Neural cell (in vitro differentiated cells): ENCODE measurements around the gene TFEB. TPM values are rescaled to one million over a fixed set of nuclear protein-coding genes. Genes with fewer than 3 reads are reported as not detected.

Source experiments
- H2AFZ ChIP-seq: fragments of 200-600, 300-800 bp; sonication (generic), shearing (Covaris generic); 2 replicates; pipeline ENCODE4 v1.6.0; 2014; ENCODE audit warnings: low read depth, mild to moderate bottlenecking, antibody characterized with exemption, low read length, moderate library complexity
- H3F3A ChIP-seq: fragments of 200-600 bp; shearing (Covaris generic); 2 replicates; pipeline ENCODE4 v1.6.1; 2016; ENCODE audit warnings: mild to moderate bottlenecking, moderate library complexity, mixed read lengths, antibody characterized with exemption, low read length; ENCODE audit not compliant: insufficient read depth, poor library complexity, severe bottlenecking
- H3K27ac ChIP-seq: fragments of 200-600, 300-800 bp; sonication (generic), shearing (Covaris generic); 2 replicates; pipeline ENCODE4 v1.5.1; 2014; ENCODE audit warnings: mild to moderate bottlenecking, low read length, moderate library complexity
- H3K27me3 ChIP-seq: fragments of 300-800, 200-600 bp; sonication (generic), shearing (Covaris generic); 2 replicates; pipeline ENCODE4 v1.6.0; 2014; ENCODE audit warnings: mild to moderate bottlenecking, low read depth, low read length, moderate library complexity; ENCODE audit not compliant: insufficient read depth
- H3K36me3 ChIP-seq: fragments of 300-800, 200-600 bp; sonication (generic), shearing (Covaris generic); 2 replicates; pipeline ENCODE4 v1.5.1; 2014; ENCODE audit warnings: mild to moderate bottlenecking, antibody characterized with exemption, low read length, moderate library complexity; ENCODE audit not compliant: insufficient read depth
- H3K4me2 ChIP-seq: fragments of 300-800, 200-600 bp; sonication (generic), shearing (Covaris generic); 2 replicates; pipeline ENCODE4 v1.6.0; 2014; ENCODE audit warnings: mild to moderate bottlenecking, low read length
- H3K4me3 ChIP-seq: fragments of 300-800, 200-600 bp; sonication (generic), shearing (Covaris generic); 2 replicates; pipeline ENCODE4 v1.5.1; 2014; ENCODE audit warnings: mild to moderate bottlenecking, low read length, moderate library complexity
- H3K79me2 ChIP-seq: fragments of 200-600 bp; shearing (Covaris generic); replicated peaks from 2 replicates; pipeline ENCODE4 v1.6.0; 2014; ENCODE audit warnings: mild to moderate bottlenecking, low read length, moderate library complexity; ENCODE audit not compliant: insufficient read depth
- H3K9ac ChIP-seq: fragments of 300-800, 200-600 bp; sonication (generic), shearing (Covaris generic); 2 replicates; pipeline ENCODE4 v1.6.1; 2016; ENCODE audit warnings: mild to moderate bottlenecking, low read length, mixed read lengths
- H3K9me2 ChIP-seq: fragments of 200-600 bp; shearing (Covaris generic); 2 replicates; pipeline ENCODE4 v1.6.1; 2016; ENCODE audit warnings: mild to moderate bottlenecking, low read length, mixed read lengths; ENCODE audit not compliant: insufficient read depth
- H3K9me3 ChIP-seq: fragments of 200-600, 300-800 bp; sonication (generic), shearing (Covaris generic); 2 replicates; pipeline ENCODE4 v1.6.1; 2016; ENCODE audit warnings: mild to moderate bottlenecking, mixed run types, low read length, moderate library complexity, mixed read lengths
- H4K20me1 ChIP-seq: fragments of 200-600 bp; shearing (Covaris generic); 2 replicates; pipeline ENCODE4 v1.6.1; 2016; ENCODE audit warnings: mild to moderate bottlenecking, mixed run types; ENCODE audit not compliant: insufficient read depth
- EP300 ChIP-seq: fragments of 450-650 bp; conservative IDR thresholded peaks from 2 replicates; pipeline ENCODE4 v1.6.1; 2014; ENCODE audit warnings: antibody characterized with exemption, mild to moderate bottlenecking, moderate library complexity; ENCODE audit not compliant: poor library complexity, severe bottlenecking
- EZH2 ChIP-seq: fragments of 200-600, 300-800 bp; shearing (Covaris generic), sonication (generic); IDR thresholded peaks from 2 replicates; pipeline ENCODE4 v1.6.1; 2014; ENCODE audit warnings: antibody characterized with exemption, low read length, borderline replicate concordance, mild to moderate bottlenecking; ENCODE audit not compliant: insufficient read depth, poor library complexity, severe bottlenecking
- MXI1 ChIP-seq: fragments of 450-650 bp; conservative IDR thresholded peaks from 2 replicates; pipeline ENCODE4 v1.6.1; 2014; ENCODE audit warnings: antibody characterized with exemption, mild to moderate bottlenecking; ENCODE audit not compliant: poor library complexity, severe bottlenecking
- POLR2AphosphoS5 ChIP-seq: IDR thresholded peaks from 2 replicates; pipeline ENCODE4 v1.6.1; 2012
- RAD21 ChIP-seq: fragments of 450-650 bp; conservative IDR thresholded peaks from 2 replicates; pipeline ENCODE4 v1.6.1; 2014; ENCODE audit warnings: antibody characterized with exemption, mild to moderate bottlenecking, moderate library complexity
- SMC3 ChIP-seq: fragments of 450-650 bp; conservative IDR thresholded peaks from 2 replicates; pipeline ENCODE4 v1.6.1; 2014; ENCODE audit warnings: antibody characterized with exemption, mild to moderate bottlenecking, moderate library complexity; ENCODE audit not compliant: poor library complexity
- TAF1 ChIP-seq: IDR thresholded peaks from 2 replicates; pipeline ENCODE4 v1.6.1; 2012; ENCODE audit warnings: low read depth
- polyA plus RNA-seq: library from polyadenylated mRNA; depleted of rRNA; stranded (reverse); fragments of >200 nt; gene quantifications from 2 replicates; pipeline ENCODE4 v1.2.3, GENCODE V29; 2014
- TF ChIP-seq, protein P1 (sequence below): fragments of 450-650 bp; IDR thresholded peaks from 2 replicates; pipeline ENCODE4 v1.5.1; 2014; ENCODE audit warnings: antibody characterized with exemption, mild to moderate bottlenecking, moderate library complexity; ENCODE audit not compliant: poor library complexity, severe bottlenecking
- TF ChIP-seq, protein P2 (sequence below): IDR thresholded peaks from 2 replicates; pipeline ENCODE4 v1.6.1; 2012; ENCODE audit warnings: borderline replicate concordance

The TFEB gene
- polyA plus RNA-seq, 1 donor from 2014 or later: 0.24 TPM

DNA sequence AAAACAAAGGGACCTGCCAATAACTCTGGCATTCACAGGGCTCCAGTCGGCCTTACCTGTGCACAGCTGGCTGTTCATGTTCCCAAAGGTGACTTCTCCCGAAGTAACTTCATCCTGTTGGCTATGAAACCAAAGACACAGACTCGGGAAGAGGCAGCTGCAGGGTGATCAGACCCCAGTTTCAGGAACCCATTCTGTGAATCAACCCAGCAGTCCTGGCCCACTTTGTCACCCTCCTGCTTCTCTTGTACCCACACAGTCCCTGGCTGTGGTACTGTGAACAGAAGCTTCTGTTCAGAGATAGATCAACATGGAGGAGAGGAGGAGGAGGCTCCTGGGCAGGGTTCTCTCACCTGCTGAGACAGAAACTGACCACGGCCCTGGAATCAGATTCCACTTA, 20.5 kb upstream of the TFEB start:
- TF ChIP-seq MXI1 (no peak), SMC3 (no peak), RAD21 (no peak), TAF1 (no peak), EZH2 (no peak), EP300 (no peak), POLR2AphosphoS5 (no peak)
- TF ChIP-seq, protein P1, sequence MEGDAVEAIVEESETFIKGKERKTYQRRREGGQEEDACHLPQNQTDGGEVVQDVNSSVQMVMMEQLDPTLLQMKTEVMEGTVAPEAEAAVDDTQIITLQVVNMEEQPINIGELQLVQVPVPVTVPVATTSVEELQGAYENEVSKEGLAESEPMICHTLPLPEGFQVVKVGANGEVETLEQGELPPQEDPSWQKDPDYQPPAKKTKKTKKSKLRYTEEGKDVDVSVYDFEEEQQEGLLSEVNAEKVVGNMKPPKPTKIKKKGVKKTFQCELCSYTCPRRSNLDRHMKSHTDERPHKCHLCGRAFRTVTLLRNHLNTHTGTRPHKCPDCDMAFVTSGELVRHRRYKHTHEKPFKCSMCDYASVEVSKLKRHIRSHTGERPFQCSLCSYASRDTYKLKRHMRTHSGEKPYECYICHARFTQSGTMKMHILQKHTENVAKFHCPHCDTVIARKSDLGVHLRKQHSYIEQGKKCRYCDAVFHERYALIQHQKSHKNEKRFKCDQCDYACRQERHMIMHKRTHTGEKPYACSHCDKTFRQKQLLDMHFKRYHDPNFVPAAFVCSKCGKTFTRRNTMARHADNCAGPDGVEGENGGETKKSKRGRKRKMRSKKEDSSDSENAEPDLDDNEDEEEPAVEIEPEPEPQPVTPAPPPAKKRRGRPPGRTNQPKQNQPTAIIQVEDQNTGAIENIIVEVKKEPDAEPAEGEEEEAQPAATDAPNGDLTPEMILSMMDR: no peak
- TF ChIP-seq, protein P2, sequence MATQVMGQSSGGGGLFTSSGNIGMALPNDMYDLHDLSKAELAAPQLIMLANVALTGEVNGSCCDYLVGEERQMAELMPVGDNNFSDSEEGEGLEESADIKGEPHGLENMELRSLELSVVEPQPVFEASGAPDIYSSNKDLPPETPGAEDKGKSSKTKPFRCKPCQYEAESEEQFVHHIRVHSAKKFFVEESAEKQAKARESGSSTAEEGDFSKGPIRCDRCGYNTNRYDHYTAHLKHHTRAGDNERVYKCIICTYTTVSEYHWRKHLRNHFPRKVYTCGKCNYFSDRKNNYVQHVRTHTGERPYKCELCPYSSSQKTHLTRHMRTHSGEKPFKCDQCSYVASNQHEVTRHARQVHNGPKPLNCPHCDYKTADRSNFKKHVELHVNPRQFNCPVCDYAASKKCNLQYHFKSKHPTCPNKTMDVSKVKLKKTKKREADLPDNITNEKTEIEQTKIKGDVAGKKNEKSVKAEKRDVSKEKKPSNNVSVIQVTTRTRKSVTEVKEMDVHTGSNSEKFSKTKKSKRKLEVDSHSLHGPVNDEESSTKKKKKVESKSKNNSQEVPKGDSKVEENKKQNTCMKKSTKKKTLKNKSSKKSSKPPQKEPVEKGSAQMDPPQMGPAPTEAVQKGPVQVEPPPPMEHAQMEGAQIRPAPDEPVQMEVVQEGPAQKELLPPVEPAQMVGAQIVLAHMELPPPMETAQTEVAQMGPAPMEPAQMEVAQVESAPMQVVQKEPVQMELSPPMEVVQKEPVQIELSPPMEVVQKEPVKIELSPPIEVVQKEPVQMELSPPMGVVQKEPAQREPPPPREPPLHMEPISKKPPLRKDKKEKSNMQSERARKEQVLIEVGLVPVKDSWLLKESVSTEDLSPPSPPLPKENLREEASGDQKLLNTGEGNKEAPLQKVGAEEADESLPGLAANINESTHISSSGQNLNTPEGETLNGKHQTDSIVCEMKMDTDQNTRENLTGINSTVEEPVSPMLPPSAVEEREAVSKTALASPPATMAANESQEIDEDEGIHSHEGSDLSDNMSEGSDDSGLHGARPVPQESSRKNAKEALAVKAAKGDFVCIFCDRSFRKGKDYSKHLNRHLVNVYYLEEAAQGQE: no peak
- no peaks in the 10 kb centered on the region for H3K9me3 ChIP-seq
- no peaks in the 10 kb centered on the region for H3K9me2 ChIP-seq
- H3K27me3 ChIP-seq: no peaks in the 10 kb centered on the region
- H3K36me3 ChIP-seq: no peaks in the 10 kb centered on the region
- H3K79me2 ChIP-seq: no peaks in the 10 kb centered on the region
- no peak overlapping the region for H3K4me3 ChIP-seq
- no peak overlapping the region for H3K27ac ChIP-seq
- no peaks in the 10 kb centered on the region for H3F3A ChIP-seq
- no peaks in the 10 kb centered on the region for H4K20me1 ChIP-seq
- H3K9ac ChIP-seq: no peak overlapping the region
- no peak overlapping the region for H3K4me2 ChIP-seq
- H2AFZ ChIP-seq: no peak overlapping the region

DNA sequence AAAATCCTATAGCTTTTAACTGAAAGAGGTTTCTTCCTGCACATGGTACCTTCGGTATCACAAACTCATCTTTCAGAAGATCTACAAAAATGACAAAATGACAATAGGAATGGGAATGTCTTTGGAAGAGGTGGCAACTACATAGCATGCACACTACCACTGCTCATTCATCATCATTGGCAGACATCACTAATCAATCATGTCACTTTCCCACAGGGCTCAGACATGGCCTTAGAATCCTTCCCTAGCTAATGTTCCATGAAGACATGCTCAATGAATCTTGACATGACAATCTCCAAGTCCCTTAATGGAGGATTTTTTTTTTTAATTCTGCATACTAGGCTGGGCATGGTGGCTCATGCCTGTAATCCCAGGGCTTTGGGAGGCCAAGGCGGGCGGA, 15.0 kb upstream of the TFEB start:
- H3K27me3 ChIP-seq: no peaks in the 10 kb centered on the region
- no peak overlapping the region for H3K4me2 ChIP-seq
- no peaks in the 10 kb centered on the region for H3F3A ChIP-seq
- TF ChIP-seq, protein P2: no peak
- TF ChIP-seq EZH2 (no peak), SMC3 (no peak), POLR2AphosphoS5 (no peak), EP300 (no peak)
- TF ChIP-seq, protein P1: no peak
- H4K20me1 ChIP-seq: no peaks in the 10 kb centered on the region
- no peak overlapping the region for H3K9ac ChIP-seq
- H3K79me2 ChIP-seq: no peaks in the 10 kb centered on the region
- no peak overlapping the region for H3K4me3 ChIP-seq
- no peak overlapping the region for H2AFZ ChIP-seq
- no peak overlapping the region for H3K27ac ChIP-seq
- H3K9me2 ChIP-seq: no peaks in the 10 kb centered on the region
- H3K36me3 ChIP-seq: no peaks in the 10 kb centered on the region
- H3K9me3 ChIP-seq: no peaks in the 10 kb centered on the region
